Psoas muscle (tissue), 8 donors: ENCODE results near the gene CBFA2T3. TPM values are rescaled to one million over a fixed set of nuclear protein-coding genes. Genes with fewer than 3 reads are reported as not detected.

ENCODE experiments used
- ATAC-seq, 4 donors: fragments of 200-7000 bp; cut with Tn5 transposase; one replicate each; pipeline ENCODE4 v1.9.1; 2020; ENCODE audit warnings: moderate library complexity in 3 of 4, mild to moderate bottlenecking in 2 of 4
- DNase-seq, 2 donors: peaks; one replicate each; pipeline ENCODE4 v3.0.0-alpha.2; 2020
- H3K27ac ChIP-seq: fragments of 200-600 bp; one replicate; pipeline ENCODE4 v1.8.0; 2022
- H3K27me3 ChIP-seq, 3 donors: fragments of 200-600 bp in 1 of 3; one replicate each; pipeline versions ENCODE4 v1.6.1 to v1.8.0; 2013 to 2022; ENCODE audit warnings: low read length in 2 of 3, mild to moderate bottlenecking in 2 of 3, moderate library complexity in 1 of 3; ENCODE audit not compliant: insufficient read depth in 3 of 3
- H3K36me3 ChIP-seq, 2 donors: fragments of 200-600 bp in 1 of 2; one replicate each; pipeline versions ENCODE4 v1.6.1 to v1.8.0; 2013 to 2022; ENCODE audit warnings: low read depth in 1 of 2, mild to moderate bottlenecking in 1 of 2, moderate library complexity in 1 of 2; ENCODE audit not compliant: insufficient read depth in 1 of 2
- H3K4me1 ChIP-seq: fragments of 200-600 bp; one replicate; pipeline ENCODE4 v1.8.0; 2022
- H3K4me3 ChIP-seq: fragments of 200-600 bp; one replicate; pipeline ENCODE4 v1.8.0; 2022; ENCODE audit warnings: mild to moderate bottlenecking
- H3K9me3 ChIP-seq: fragments of 200-600 bp; one replicate; pipeline ENCODE4 v1.8.0; 2022
- WGBS, 3 donors: extraction: QIAGEN DNeasy Blood & Tissue Kit; methylation state at CpG; one replicate each; pipeline versions ENCODE4 v1.1.6 to v1.1.7; 2013; 5-methylcytosine and 5-hydroxymethylcytosine counted together
- intact Hi-C, 2 donors: fragments of 100-400 bp; cut with DNase I; formaldehyde crosslinking; loops; one replicate each; pipeline versions ENCODE4 v1.11.0 to v1.14.2; 2022
- polyA plus RNA-seq, 3 donors: library from polyadenylated mRNA; stranded (reverse); fragments of 200-250 nt; gene quantifications; one replicate each; pipeline ENCODE4 v1.2.3, GENCODE V29; 2013
- total RNA-seq, 4 donors: library from RNA; stranded (reverse); fragmentation: NEBNext Ultra II Directional in 2 of 4; extraction: Animal tissue kit (Norgen Biotek cat#: 25700) in 2 of 4; gene quantifications; one replicate each; pipeline versions ENCODE4 v1.2.1 to v1.2.4, GENCODE V29; 2021 to 2023
- TF ChIP-seq, protein P1 (sequence below): fragments of 200-600 bp; IDR thresholded peaks from one replicate; pipeline ENCODE4 v1.8.0; 2022; ENCODE audit warnings: antibody characterized with exemption
- donor health status: healthy with polysubstance abuse.
- donor health status: DM: no; HTN: no; CAD: no; lungs with moderate emphysema.
- donor health status: Bipolar disorder and iron deficiency.
- donor health status: healthy.
- donor health status: DM: yes; HTN: yes; CAD: no.
- donor health status: DM: no; HTN: no; CAD: no.
- donor health status: DM: no; HTN: no; CAD: no.
- donor health status: DM: yes; HTN: yes; CAD: no.

CBFA2T3 gene
- total and polyA plus RNA-seq, 7 donors: 2.6 to 15.0 (median 6.0) TPM

DNA sequence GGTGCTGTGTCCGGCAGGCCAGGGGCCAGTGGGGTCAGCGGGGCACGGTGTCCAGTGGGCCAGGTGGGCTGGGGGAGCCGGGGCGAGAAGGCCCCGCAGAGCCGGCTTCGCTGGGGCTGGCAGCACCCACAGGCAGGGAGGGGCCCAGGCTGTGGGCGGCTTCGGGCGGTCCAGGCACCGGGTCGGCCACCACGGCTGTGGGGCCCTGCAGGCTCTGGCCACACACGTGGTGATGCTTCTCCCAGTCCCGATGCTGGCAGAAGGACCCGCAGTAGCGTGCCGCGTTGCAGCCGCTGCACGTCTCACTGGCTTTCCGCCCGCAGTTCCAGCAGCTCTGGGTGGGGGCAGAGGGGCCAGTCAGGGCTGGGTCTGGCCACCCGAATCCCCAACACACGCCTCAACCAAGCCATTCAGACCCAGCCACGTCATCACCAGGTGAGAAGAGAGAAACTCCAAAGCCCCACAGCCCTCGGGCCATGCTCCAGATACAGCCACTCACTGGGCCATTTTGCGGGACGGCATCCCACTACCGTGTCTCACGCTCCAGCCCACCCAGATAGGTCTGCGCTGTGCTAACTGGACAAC is 100.0 kb downstream of the CBFA2T3 start:
- Histone ChIP-seq H3K27me3 (no peaks in the 10 kb centered on the region), H3K9me3 (no peaks in the 10 kb centered on the region), H3K27ac (no peak overlapping the region), H3K4me1 (no peaks in the 10 kb centered on the region), H3K36me3 (peaks cover 0 to 53% of the 10 kb centered on the region in 2 donors), H3K4me3 (no peak overlapping the region)
- 83 to 89% (median 85%) methylated on average over 31 to 33 of the region's 33 CpGs for WGBS, 3 donors
- TF ChIP-seq, protein P1, sequence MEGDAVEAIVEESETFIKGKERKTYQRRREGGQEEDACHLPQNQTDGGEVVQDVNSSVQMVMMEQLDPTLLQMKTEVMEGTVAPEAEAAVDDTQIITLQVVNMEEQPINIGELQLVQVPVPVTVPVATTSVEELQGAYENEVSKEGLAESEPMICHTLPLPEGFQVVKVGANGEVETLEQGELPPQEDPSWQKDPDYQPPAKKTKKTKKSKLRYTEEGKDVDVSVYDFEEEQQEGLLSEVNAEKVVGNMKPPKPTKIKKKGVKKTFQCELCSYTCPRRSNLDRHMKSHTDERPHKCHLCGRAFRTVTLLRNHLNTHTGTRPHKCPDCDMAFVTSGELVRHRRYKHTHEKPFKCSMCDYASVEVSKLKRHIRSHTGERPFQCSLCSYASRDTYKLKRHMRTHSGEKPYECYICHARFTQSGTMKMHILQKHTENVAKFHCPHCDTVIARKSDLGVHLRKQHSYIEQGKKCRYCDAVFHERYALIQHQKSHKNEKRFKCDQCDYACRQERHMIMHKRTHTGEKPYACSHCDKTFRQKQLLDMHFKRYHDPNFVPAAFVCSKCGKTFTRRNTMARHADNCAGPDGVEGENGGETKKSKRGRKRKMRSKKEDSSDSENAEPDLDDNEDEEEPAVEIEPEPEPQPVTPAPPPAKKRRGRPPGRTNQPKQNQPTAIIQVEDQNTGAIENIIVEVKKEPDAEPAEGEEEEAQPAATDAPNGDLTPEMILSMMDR: no peak
- no peak for ATAC-seq
- no peak for DNase-seq
- intact Hi-C loops: no loop called here

DNA sequence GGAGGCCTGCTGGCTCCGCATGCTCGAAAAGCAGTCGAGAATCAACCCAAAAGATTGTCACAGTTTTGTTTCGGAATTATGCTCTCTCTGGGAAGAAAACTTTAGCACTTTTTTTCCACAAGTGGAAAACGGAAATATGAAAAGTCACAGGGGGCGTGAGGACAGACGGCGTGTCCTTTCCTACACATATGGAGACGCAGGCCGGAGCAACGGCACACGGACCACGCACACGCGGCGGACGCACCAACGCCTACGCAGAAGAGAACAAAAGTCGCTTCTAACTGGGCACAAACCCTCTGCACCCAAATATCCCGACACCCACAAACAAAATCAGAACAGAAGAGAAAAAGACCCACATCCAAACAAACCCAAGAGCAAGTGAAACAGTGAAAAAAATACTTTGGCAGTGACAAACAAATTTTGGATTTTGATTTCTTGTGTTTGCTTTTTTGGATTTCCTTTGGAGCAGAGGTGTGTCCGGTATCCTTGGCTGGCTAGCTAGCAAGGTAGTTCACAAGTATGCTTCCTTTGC is 101.2 kb downstream of the CBFA2T3 start:
- H3K4me1 ChIP-seq: no peaks in the 10 kb centered on the region
- TF ChIP-seq, protein P1: no peak
- peaks cover 0 to 1% (median 0%) of the 10 kb centered on the region in 3 donors for H3K27me3 ChIP-seq
- no peak overlapping the region for H3K27ac ChIP-seq
- H3K9me3 ChIP-seq: no peaks in the 10 kb centered on the region
- H3K36me3 ChIP-seq: peaks cover 0 to 46% of the 10 kb centered on the region in 2 donors
- WGBS, 3 donors: 93 to 96% (median 93%) methylated on average over 22 of the region's 22 CpGs
- no peak for ATAC-seq
- intact Hi-C loops: no loop called here
- H3K4me3 ChIP-seq: no peak overlapping the region
- no peak for DNase-seq

GRCh38 chr16:88874938-88875599 is 101.9 kb downstream of the CBFA2T3 start:
- TF ChIP-seq, protein P1: no peak
- Histone ChIP-seq H3K9me3 (no peaks in the 10 kb centered on the region), H3K27ac (no peak overlapping the region), H3K36me3 (peaks cover 0 to 39% of the 10 kb centered on the region in 2 donors), H3K4me1 (no peaks in the 10 kb centered on the region), H3K4me3 (no peak overlapping the region), H3K27me3 (peaks cover 0 to 1% (median 0%) of the 10 kb centered on the region in 3 donors)
- DNase-seq (no peak), ATAC-seq (no peak)
- 86 to 90% (median 89%) methylated on average over 34 of the region's 34 CpGs for WGBS, 3 donors
- intact Hi-C loops: no loop called here

GRCh38 chr16:88872650-88873331 is 104.2 kb downstream of the CBFA2T3 start:
- Histone ChIP-seq H3K4me1 (no peaks in the 10 kb centered on the region), H3K36me3 (peaks cover 0 to 16% of the 10 kb centered on the region in 2 donors), H3K27ac (no peak overlapping the region), H3K27me3 (peaks cover 0 to 1% (median 0%) of the 10 kb centered on the region in 3 donors), H3K4me3 (no peak overlapping the region), H3K9me3 (no peaks in the 10 kb centered on the region)
- 43 to 48% (median 47%) methylated on average over 24 to 25 of the region's 25 CpGs for WGBS, 3 donors
- no peak for ATAC-seq
- intact Hi-C loops: no loop called here
- no peak for DNase-seq
- TF ChIP-seq, protein P1: no peak
